Measurements from ENCODE around the gene GALR2.

Gene GALR2

GRCh38 chr17:76123749-76124581 is 49.4 kb downstream of the GALR2 start:
- in situ Hi-C loops (cut with MboI; ENCODE audit: low sequenced_read_pairs), result loop anchor here (25.0 kb wide), 1 partner anchor 263 kb away; the partner anchor contains the start of gene SPHK1

DNA sequence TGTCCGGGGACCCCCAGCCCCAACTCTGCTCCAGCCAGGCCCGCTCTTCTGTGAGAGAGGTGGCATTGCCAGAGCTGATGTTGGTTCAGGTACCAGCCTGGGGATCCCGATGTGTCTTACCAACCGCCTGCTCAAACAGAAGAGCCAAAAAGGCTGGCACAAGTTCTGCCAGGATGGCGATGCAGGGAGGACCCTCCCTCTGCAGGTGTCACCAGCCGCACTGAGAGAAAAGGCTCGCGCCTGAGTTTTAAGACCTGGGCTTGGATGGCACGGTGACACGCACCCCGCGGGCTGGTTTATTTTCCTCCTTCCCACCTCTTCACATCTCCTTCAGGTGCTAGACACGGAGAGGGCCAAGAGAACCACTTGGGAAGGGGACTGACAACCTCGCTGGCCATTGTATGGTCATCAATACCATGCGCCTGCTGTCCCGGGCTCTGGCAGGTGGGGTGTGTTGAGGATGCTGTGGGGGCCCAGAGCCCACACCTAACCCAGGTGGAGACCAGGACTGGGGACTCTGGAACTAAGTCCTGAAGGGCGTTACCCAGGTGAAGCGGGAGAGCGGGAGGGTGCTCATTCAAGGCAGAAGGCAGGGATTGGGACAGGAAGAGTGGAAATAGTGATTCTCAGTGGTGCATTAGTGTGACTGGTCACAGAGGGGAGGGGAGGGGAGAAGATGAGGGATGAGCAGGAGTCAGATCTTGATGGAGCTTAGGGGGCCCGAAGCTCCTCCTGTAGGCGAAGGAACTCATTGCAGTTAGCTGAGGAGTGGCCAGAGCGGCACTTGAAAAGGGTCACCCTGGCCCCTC is 50.2 kb downstream of the GALR2 start:
- in situ Hi-C loops (cut with MboI; ENCODE audit: low sequenced_read_pairs), result loop anchor here (5.0 to 25.0 kb wide), 2 partner anchors 168 to 263 kb away; partner anchors contain the start of gene SPHK1

GRCh38 chr17:76125391-76125675 is 50.8 kb downstream of the GALR2 start:
- in situ Hi-C loops (cut with MboI; ENCODE audit: low sequenced_read_pairs), result loop anchor here (5.0 kb wide), 1 partner anchor 167 kb away; no protein-coding TSS in a partner anchor

- in situ Hi-C loops (cut with MboI; ENCODE audit: low sequenced_read_pairs), result loop anchor here (5.0 kb wide), 1 partner anchor 166 kb away; no protein-coding TSS in a partner anchor
These were observed 51.3 kb downstream of the GALR2 start for GRCh38 chr17:76125922-76126321.
